GM12878 (cell line): ENCODE results near the gene SIGMAR1. TPM values are rescaled to one million over a fixed set of nuclear protein-coding genes. Genes with fewer than 3 reads are reported as not detected.

Experiments used
- ATAC-seq: fragments of 200-7000 bp; cut with Tn5 transposase; 3 replicates; pipeline ENCODE4 v1.9.1; 2020; ENCODE audit warnings: mild to moderate bottlenecking, moderate library complexity
- BruUV-seq: library from RNA; stranded (reverse); fragments of 400-500 nt; replicated peaks from 2 replicates; lab custom pipeline; 2021; lab: Mats Ljungman, UMichigan
- CTCF ChIA-PET: fragments of 300-600 bp; sonication (Branson Sonifier 250); formaldehyde crosslinking; extraction: SDS; loops from one replicate; lab custom pipeline; 2021; ENCODE audit warnings: inconsistent platforms; lab: Yijun Ruan, JAX
- POLR2A ChIA-PET: fragments of 350-600 bp; formaldehyde crosslinking; extraction: SDS; loops from one replicate; lab custom pipeline; 2021; ENCODE audit warnings: inconsistent platforms; lab: Charles Lee
- RAD21 ChIA-PET: fragments of 300-600 bp; sonication (Branson Sonifier 250); formaldehyde crosslinking; loops from one replicate; lab custom pipeline; 2023; ENCODE audit warnings: antibody characterized with exemption; ENCODE audit not compliant: unreplicated experiment; lab: Charles Lee
- SMC1A ChIA-PET: fragments of 300-600 bp; sonication (Branson Sonifier 250); formaldehyde crosslinking; loops from one replicate; lab custom pipeline; 2023; ENCODE audit not compliant: unreplicated experiment, uncharacterized antibody; lab: Charles Lee
- DNase-seq: peaks from one replicate; pipeline ENCODE4 v3.0.0-alpha.2; 2011; ENCODE audit warnings: low read depth, low spot score
- FAIRE-seq: peaks from 3 replicates; lab custom pipeline; 2011; peaks lifted over from hg19 to GRCh38; lab: Jason Lieb, UNC
- H2AFZ ChIP-seq: 2 replicates; pipeline ENCODE4 v1.6.0; 2011; ENCODE audit warnings: low read depth, low read length, control low read depth; ENCODE audit not compliant: control insufficient read depth
- H3K27ac ChIP-seq: 2 replicates; pipeline ENCODE4 v1.5.1; 2011; ENCODE audit warnings: control low read depth; ENCODE audit not compliant: control insufficient read depth, insufficient read depth
- H3K27me3 ChIP-seq, 2 experiments: replicated peaks in 1 of 2; 2 replicates each; pipeline versions ENCODE4 v1.6.0 to v1.6.1; 2011; ENCODE audit warnings: low read length in 1 of 2; ENCODE audit not compliant: control insufficient read depth in 2 of 2, insufficient read depth in 2 of 2
- H3K36me3 ChIP-seq, 2 experiments: 2 replicates each; pipeline ENCODE4 v1.5.1; 2011; ENCODE audit warnings: low read length in 1 of 2; ENCODE audit not compliant: control insufficient read depth in 2 of 2, insufficient read depth in 2 of 2
- H3K4me1 ChIP-seq: 2 replicates; pipeline ENCODE4 v1.6.1; 2011; ENCODE audit warnings: mild to moderate bottlenecking, low read length, moderate library complexity, mixed read lengths; ENCODE audit not compliant: control insufficient read depth, insufficient read depth
- H3K4me2 ChIP-seq: 2 replicates; pipeline ENCODE4 v1.6.0; 2011; ENCODE audit warnings: control low read depth; ENCODE audit not compliant: control insufficient read depth, insufficient read depth
- H3K4me3 ChIP-seq: fragments of 200-600 bp; sonication (generic); 2 replicates; pipeline ENCODE4 v1.5.1; 2016
- H3K79me2 ChIP-seq: 2 replicates; pipeline ENCODE4 v1.6.0; 2011; ENCODE audit warnings: low read length; ENCODE audit not compliant: control insufficient read depth, insufficient read depth
- H3K9ac ChIP-seq: 2 replicates; pipeline ENCODE4 v1.8.0; 2011; ENCODE audit warnings: low read length, control low read depth, mixed read lengths; ENCODE audit not compliant: control insufficient read depth, insufficient read depth
- H3K9me3 ChIP-seq: replicated peaks from 3 replicates; pipeline ENCODE4 v1.5.1; 2011; ENCODE audit warnings: mild to moderate bottlenecking, low read length; ENCODE audit not compliant: control insufficient read depth, insufficient read depth
- H4K20me1 ChIP-seq: 2 replicates; pipeline ENCODE4 v1.6.0; 2011; ENCODE audit not compliant: control insufficient read depth, insufficient read depth
- BACH1 ChIP-seq: fragments of 450-650 bp; IDR thresholded peaks from 2 replicates; pipeline ENCODE4 v1.6.1; 2017; ENCODE audit warnings: mild to moderate bottlenecking, borderline replicate concordance
- CEBPB ChIP-seq, 2 experiments: fragments of 150-350 bp in 1 of 2; IDR thresholded peaks; 2 replicates each; pipeline ENCODE4 v1.6.1; 2012 to 2014; ENCODE audit warnings: low read depth in 2 of 2, low read length in 2 of 2, borderline replicate concordance in 1 of 2, inconsistent platforms in 1 of 2
- CUX1 ChIP-seq: IDR thresholded peaks from 2 replicates; pipeline ENCODE4 v1.6.1; 2012; ENCODE audit warnings: improper control_type of control experiment, low read depth, low read length; ENCODE audit not compliant: insufficient replicate concordance
- EZH2 ChIP-seq: IDR thresholded peaks from 2 replicates; pipeline ENCODE4 v1.6.1; 2012; ENCODE audit warnings: low read depth, mild to moderate bottlenecking, control low read depth, inconsistent platforms, low read length, borderline replicate concordance; ENCODE audit not compliant: control insufficient read depth
- IKZF2 ChIP-seq, 2 experiments: fragments of 450-650 bp; IDR thresholded peaks; 2 replicates each; pipeline ENCODE4 v1.6.1; 2017; ENCODE audit warnings: mild to moderate bottlenecking in 2 of 2, moderate library complexity in 2 of 2
- MEF2B ChIP-seq: fragments of 450-650 bp; IDR thresholded peaks from 2 replicates; pipeline ENCODE4 v1.6.1; 2018; ENCODE audit warnings: mild to moderate bottlenecking, moderate library complexity; ENCODE audit not compliant: partially characterized antibody, poor library complexity, severe bottlenecking
- MTA2 ChIP-seq: fragments of 450-650 bp; IDR thresholded peaks from 2 replicates; pipeline ENCODE4 v1.6.1; 2016; ENCODE audit warnings: low read depth, mild to moderate bottlenecking, moderate library complexity
- NRF1 ChIP-seq: conservative IDR thresholded peaks from 2 replicates; pipeline ENCODE4 v1.6.1; 2011; ENCODE audit warnings: mild to moderate bottlenecking, low read depth, low read length, improper control_type of control experiment
- SUPT20H ChIP-seq: IDR thresholded peaks from 2 replicates; pipeline ENCODE4 v1.6.1; 2011; ENCODE audit warnings: low read depth, mild to moderate bottlenecking, low read length, moderate library complexity, borderline replicate concordance; ENCODE audit not compliant: control insufficient read depth
- TARDBP ChIP-seq: IDR thresholded peaks from 2 replicates; pipeline ENCODE4 v1.6.1; 2016; ENCODE audit warnings: borderline replicate concordance
- YBX1 ChIP-seq: fragments of 450-650 bp; IDR thresholded peaks from 2 replicates; pipeline ENCODE4 v1.6.1; 2016; ENCODE audit warnings: antibody characterized with exemption
- ZBED1 ChIP-seq: IDR thresholded peaks from 2 replicates; pipeline ENCODE4 v1.6.1; 2016; ENCODE audit warnings: borderline replicate concordance
- ZNF207 ChIP-seq: fragments of 450-650 bp; IDR thresholded peaks from 2 replicates; pipeline ENCODE4 v1.6.1; 2014; ENCODE audit warnings: antibody characterized with exemption, mild to moderate bottlenecking, borderline replicate concordance
- ZNF384 ChIP-seq: IDR thresholded peaks from 2 replicates; pipeline ENCODE4 v1.6.1; 2012; ENCODE audit warnings: low read depth, mild to moderate bottlenecking, low read length, improper control_type of control experiment, borderline replicate concordance
- WGBS: methylation state at CpG from one replicate; pipeline ENCODE4 v1.1.6; 2016; ENCODE audit warnings: low lambda C conversion rate; ENCODE audit not compliant: insufficient replicate concordance, insufficient coverage; ENCODE audit errors: missing lambda C conversion rate; 5-methylcytosine and 5-hydroxymethylcytosine counted together
- in situ Hi-C: fragments of 300-500 bp; cut with MboI; formaldehyde crosslinking; loops from 9 replicates; pipeline ENCODE4 v1.14.3; 2018; ENCODE audit warnings: mixed read lengths
- intact Hi-C: fragments of 100-400 bp; cut with micrococcal nuclease; formaldehyde crosslinking; loops from one replicate; pipeline ENCODE4 v1.14.2; 2022; ENCODE audit not compliant: unreplicated experiment
- polyA plus RNA-seq, 11 experiments: library from polyadenylated mRNA; depleted of rRNA in 4 of 11; unstranded in 6 of 11; stranded (reverse) in 5 of 11; fragments of >200 nt; fragmentation: Nextera tagmentation in 4 of 11; fragmentation: Illumina TruSeq in 1 of 11; extraction: Ambion mirVana in 4 of 11; extraction: Trizol in 1 of 11; gene quantifications; 1 replicate in 1 of 11; 2 replicates in 10 of 11; pipeline versions ENCODE4 v1.2.1 to v1.2.3, GENCODE V29; 2011 to 2016; ENCODE audit warnings: inconsistent platforms in 2 of 11, missing spikeins in 2 of 11, low read depth in 1 of 11
- total RNA-seq, 4 experiments: library from RNA; depleted of rRNA in 3 of 4; stranded (reverse); fragments of >200 nt in 3 of 4; fragmentation: Illumina TruSeq in 1 of 4; extraction: Trizol in 1 of 4; gene quantifications; 2 replicates each; pipeline versions ENCODE4 v1.2.1 to v1.2.3, GENCODE V29; 2013 to 2021
- TF ChIP-seq, protein P1 (sequence below): fragments of 450-650 bp; formaldehyde crosslinking; IDR thresholded peaks from 2 replicates; pipeline ENCODE4 v1.4.0; 2020; ENCODE audit warnings: mild to moderate bottlenecking, moderate library complexity

SIGMAR1 gene
- total and polyA plus RNA-seq, 10 of the 15 experiments (the other 5 are each of a cell fraction or from before 2014, with no cell fraction given) = 7.1 to 133 (median 69.5) TPM

DNA sequence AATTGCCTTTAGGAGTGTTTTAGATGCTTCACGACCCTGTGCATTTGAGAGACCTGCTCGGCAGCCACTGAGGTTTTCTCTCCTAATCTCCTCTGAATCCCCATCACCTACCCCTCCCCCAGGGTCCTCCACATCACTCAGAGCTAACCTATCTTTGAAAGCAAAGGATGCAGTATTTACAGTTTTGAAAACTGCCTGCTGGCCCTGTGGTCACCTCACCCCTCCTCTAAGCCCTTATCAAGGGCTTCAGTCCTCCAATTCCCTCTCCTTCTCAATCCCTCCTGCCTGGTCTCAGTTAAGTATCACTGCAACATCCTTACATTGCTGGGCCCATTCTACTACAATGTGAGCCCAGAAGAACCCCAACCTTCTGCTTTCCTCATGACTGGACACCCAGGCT, 30.3 kb downstream of the SIGMAR1 start:
- no TSS peak for BruUV-seq
- POLR2A ChIA-PET = no interaction called here
- CTCF ChIA-PET = interaction anchor here (1.6 kb wide), 1 partner anchor 13 kb away, joined by 3 read pairs; the partner anchor contains the start of gene DCTN3
- Histone ChIP-seq H3K79me2 (peaks cover 6% of the 10 kb centered on the region), H3K4me1 (peaks cover 2% of the 10 kb centered on the region; the same call in 1 of the 2 replicates), H3K4me3 (no peak overlapping the region), H4K20me1 (no peaks in the 10 kb centered on the region), H3K4me2 (no peak overlapping the region), H3K9me3 (no peaks in the 10 kb centered on the region; the same call in 2 of the 3 replicates), H3K27me3 (peaks cover 0 to 1% of the 10 kb centered on the region in 2 experiments; a peak in 2 of 4 replicates), H2AFZ (no peak overlapping the region), H3K9ac (no peak overlapping the region), H3K27ac (no peak overlapping the region), H3K36me3 (0 out of 4 replicates have a peak, but pooled peaks cover 0 to 2% of the 10 kb centered on the region in 2 experiments)
- no peak for FAIRE-seq
- ATAC-seq = no peak
- WGBS = 50% methylated on average over 2 of the region's 2 CpGs
- no peak for DNase-seq
- intact Hi-C loops (no loop called here), in situ Hi-C loops (no loop called here)
- RAD21 ChIA-PET = interaction anchor here (1.3 kb wide), 1 partner anchor 18 kb away, joined by 3 read pairs; no protein-coding TSS in a partner anchor
- SMC1A ChIA-PET = interaction anchor here (0.6 to 1.0 kb wide), 2 partner anchors 15 to 111 kb away, joined by 3 read pairs; no protein-coding TSS in a partner anchor
- TF ChIP-seq SUPT20H (no peak), ZBED1 (no peak), EZH2 (no peak), CEBPB (IDR thresholded peaks at IDR 0.05; ENCODE audit: borderline replicate concordance in 1 of 2, low read depth in 2 of 2, low read length in 2 of 2) (no peak), IKZF2 (IDR thresholded peaks at IDR 0.05) (no peak), ZNF384 (no peak), MEF2B (no peak), TARDBP (no peak), MTA2 (no peak), CUX1 (no peak), YBX1 (no peak), BACH1 (no peak), NRF1 (no peak), ZNF207 (no peak)
- TF ChIP-seq, protein P1, sequence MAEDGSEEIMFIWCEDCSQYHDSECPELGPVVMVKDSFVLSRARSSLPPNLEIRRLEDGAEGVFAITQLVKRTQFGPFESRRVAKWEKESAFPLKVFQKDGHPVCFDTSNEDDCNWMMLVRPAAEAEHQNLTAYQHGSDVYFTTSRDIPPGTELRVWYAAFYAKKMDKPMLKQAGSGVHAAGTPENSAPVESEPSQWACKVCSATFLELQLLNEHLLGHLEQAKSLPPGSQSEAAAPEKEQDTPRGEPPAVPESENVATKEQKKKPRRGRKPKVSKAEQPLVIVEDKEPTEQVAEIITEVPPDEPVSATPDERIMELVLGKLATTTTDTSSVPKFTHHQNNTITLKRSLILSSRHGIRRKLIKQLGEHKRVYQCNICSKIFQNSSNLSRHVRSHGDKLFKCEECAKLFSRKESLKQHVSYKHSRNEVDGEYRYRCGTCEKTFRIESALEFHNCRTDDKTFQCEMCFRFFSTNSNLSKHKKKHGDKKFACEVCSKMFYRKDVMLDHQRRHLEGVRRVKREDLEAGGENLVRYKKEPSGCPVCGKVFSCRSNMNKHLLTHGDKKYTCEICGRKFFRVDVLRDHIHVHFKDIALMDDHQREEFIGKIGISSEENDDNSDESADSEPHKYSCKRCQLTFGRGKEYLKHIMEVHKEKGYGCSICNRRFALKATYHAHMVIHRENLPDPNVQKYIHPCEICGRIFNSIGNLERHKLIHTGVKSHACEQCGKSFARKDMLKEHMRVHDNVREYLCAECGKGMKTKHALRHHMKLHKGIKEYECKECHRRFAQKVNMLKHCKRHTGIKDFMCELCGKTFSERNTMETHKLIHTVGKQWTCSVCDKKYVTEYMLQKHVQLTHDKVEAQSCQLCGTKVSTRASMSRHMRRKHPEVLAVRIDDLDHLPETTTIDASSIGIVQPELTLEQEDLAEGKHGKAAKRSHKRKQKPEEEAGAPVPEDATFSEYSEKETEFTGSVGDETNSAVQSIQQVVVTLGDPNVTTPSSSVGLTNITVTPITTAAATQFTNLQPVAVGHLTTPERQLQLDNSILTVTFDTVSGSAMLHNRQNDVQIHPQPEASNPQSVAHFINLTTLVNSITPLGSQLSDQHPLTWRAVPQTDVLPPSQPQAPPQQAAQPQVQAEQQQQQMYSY (CRISPR knock-in tag) = no peak
